Thyroid gland (tissue), 4 donors: ENCODE results near the gene NAXE. TPM values are rescaled to one million over a fixed set of nuclear protein-coding genes. Genes with fewer than 3 reads are reported as not detected.

Source experiments
- DNase-seq, 2 donors: peaks; one replicate each; pipeline ENCODE4 v3.0.0-alpha.2; 2019
- H3K27ac ChIP-seq, 3 donors: fragments of 200-600 bp; sonication (generic); 1 replicate in 2 of 3; 2 replicates in 1 of 3; pipeline ENCODE4 v1.5.1; 2016 to 2019; ENCODE audit warnings: mild to moderate bottlenecking in 1 of 3, moderate library complexity in 1 of 3
- H3K27me3 ChIP-seq: fragments of 200-600 bp; sonication (generic); one replicate; pipeline ENCODE4 v1.5.1; 2019
- H3K36me3 ChIP-seq, 2 donors: fragments of 200-600 bp; sonication (generic); one replicate each; pipeline ENCODE4 v1.5.1; 2016 to 2019
- H3K4me1 ChIP-seq, 2 donors: fragments of 200-600 bp; sonication (generic); one replicate each; pipeline ENCODE4 v1.5.1; 2017 to 2019
- H3K4me3 ChIP-seq, 3 donors: fragments of 200-600 bp; sonication (generic); replicated peaks in 1 of 3; 1 replicate in 2 of 3; 2 replicates in 1 of 3; pipeline ENCODE4 v1.5.1; 2016; ENCODE audit warnings: mild to moderate bottlenecking in 1 of 3
- H3K9me3 ChIP-seq: fragments of 200-600 bp; sonication (generic); one replicate; pipeline ENCODE4 v1.5.1; 2017
- CTCF ChIP-seq, 6 experiments: fragments of 200-600 bp in 3 of 6; fragments of 450-650 bp in 3 of 6; sonication (generic) in 3 of 6; IDR thresholded peaks; one replicate each; pipeline ENCODE4 v1.5.1; 2016 to 2019; ENCODE audit warnings: antibody characterized with exemption in 6 of 6, mild to moderate bottlenecking in 2 of 6, inconsistent platforms in 1 of 6, moderate library complexity in 1 of 6
- POLR2A ChIP-seq, 2 donors: fragments of 450-650 bp; IDR thresholded peaks; one replicate each; pipeline ENCODE4 v1.6.1; 2017; ENCODE audit warnings: antibody characterized with exemption in 2 of 2, mild to moderate bottlenecking in 2 of 2, moderate library complexity in 1 of 2
- WGBS, 2 donors: methylation state at CpG; one replicate each; pipeline ENCODE4 v1.1.5; 2017; 5-methylcytosine and 5-hydroxymethylcytosine counted together
- intact Hi-C: fragments of 100-400 bp; cut with DNase I; formaldehyde crosslinking; loops from one replicate; pipeline ENCODE4 v1.15.1; 2023
- total RNA-seq, 4 donors: library from RNA; depleted of rRNA; stranded (reverse); fragments of >200 nt; gene quantifications; one replicate each; pipeline ENCODE4 v1.2.3, GENCODE V29; 2016

Gene NAXE
- total RNA-seq, 4 donors from 2014 or later, result 69.1 to 176 (median 117) TPM

- Histone ChIP-seq H3K36me3 (no peaks in the 10 kb centered on the region), H3K4me1 (peaks cover 9 to 10% of the 10 kb centered on the region in 2 donors), H3K27ac (no peak overlapping the region), H3K27me3 (peaks cover 23% of the 10 kb centered on the region), H3K4me3 (no peak overlapping the region), H3K9me3 (no peaks in the 10 kb centered on the region)
- WGBS, 2 donors, result 56 to 67% methylated on average over 6 of the region's 6 CpGs
- intact Hi-C loops, result no loop called here
- no peak for DNase-seq
- TF ChIP-seq POLR2A (IDR thresholded peaks at IDR 0.05) (no peak), CTCF (IDR thresholded peaks at IDR 0.05) (no peak)
Measured at GRCh38 chr1:156639601-156640101, 48.1 kb downstream of the NAXE start.

- no peak for DNase-seq
- no peak overlapping the region for H3K4me3 ChIP-seq
- intact Hi-C loops, result no loop called here
- H3K27me3 ChIP-seq, result peaks cover 23% of the 10 kb centered on the region
- H3K36me3 ChIP-seq, result no peaks in the 10 kb centered on the region
- no peak overlapping the region for H3K27ac ChIP-seq
- whole genome bisulfite sequencing, 2 donors, result 29 to 48% methylated on average over 5 to 6 of the region's 6 CpGs
- no peaks in the 10 kb centered on the region for H3K9me3 ChIP-seq
- TF ChIP-seq POLR2A (IDR thresholded peaks at IDR 0.05), result no peak
- no peak for TF ChIP-seq CTCF (IDR thresholded peaks at IDR 0.05)
- peaks cover 9 to 10% of the 10 kb centered on the region in 2 donors for H3K4me1 ChIP-seq
Measured at GRCh38 chr1:156640842-156641706, 49.5 kb downstream of the NAXE start.

GRCh38 chr1:156641761-156642264, 50.2 kb downstream of the NAXE start, which contains the start of gene BCAN:
Gene BCAN, plus strand, starts transcription at chr1:156642117. Its CDS starts 3,938 bp downstream, at chr1:156646055.
- no peak within 1 kb of the TSS for H3K27ac ChIP-seq
- H3K27me3 ChIP-seq, result peaks cover 23% of the 10 kb centered on the region
- no peaks in the 10 kb centered on the region for H3K9me3 ChIP-seq
- no peak for DNase-seq
- TF ChIP-seq POLR2A (IDR thresholded peaks at IDR 0.05) (no peak), CTCF (IDR thresholded peaks at IDR 0.05) (no peak)
- H3K36me3 ChIP-seq, result no peaks in the 10 kb centered on the region
- H3K4me3 ChIP-seq, result peak within 1 kb of the TSS in 1 of 3 donors; percentile 10
- intact Hi-C loops, result no loop called here
- 1% methylated on average over 16 to 27 of the region's 46 CpGs for WGBS, 2 donors
- peaks cover 9 to 10% of the 10 kb centered on the region in 2 donors for H3K4me1 ChIP-seq

GRCh38 chr1:156642265-156643048, 50.9 kb downstream of the NAXE start:
- no peak for DNase-seq
- no peak for TF ChIP-seq POLR2A (IDR thresholded peaks at IDR 0.05)
- no peak for TF ChIP-seq CTCF (IDR thresholded peaks at IDR 0.05)
- H3K27me3 ChIP-seq, result peaks cover 23% of the 10 kb centered on the region
- no peaks in the 10 kb centered on the region for H3K36me3 ChIP-seq
- 16 to 23% methylated on average over 19 to 29 of the region's 40 CpGs for WGBS, 2 donors
- H3K4me3 ChIP-seq, result peak overlapping the region in 1 of 3 donors; percentile 10
- no peak overlapping the region for H3K27ac ChIP-seq
- peaks cover 9 to 10% of the 10 kb centered on the region in 2 donors for H3K4me1 ChIP-seq
- intact Hi-C loops, result no loop called here
- H3K9me3 ChIP-seq, result no peaks in the 10 kb centered on the region
